Activated CD8-positive, alpha-beta T cell treated with anti-CD3 and anti-CD28 coated beads, Interleukin-2, amount 10 ng/mL, durations not matched to agents 7 days and 5 days (primary cell): ENCODE results near the gene FGFR1OP2. TPM values are rescaled to one million over a fixed set of nuclear protein-coding genes. Genes with fewer than 3 reads are reported as not detected.
A peak's percentile ranks its signal among the peaks of the same experiment; 100 is the strongest.

Experiments
- ATAC-seq: fragments of 150-1000 bp; cut with Tn5 transposase; one replicate; pipeline ENCODE4 v1.10.0; 2021; ENCODE audit warnings: moderate library complexity
- CTCF ChIA-PET: fragments of 350-600 bp; sonication (Branson Sonifier 250); formaldehyde crosslinking; loops from one replicate; lab custom pipeline; 2021; ENCODE audit warnings: antibody characterized with exemption; lab: Charles Lee
- POLR2A ChIA-PET: fragments of 350-600 bp; sonication (Branson Sonifier 250); formaldehyde crosslinking; loops from one replicate; lab custom pipeline; 2021; ENCODE audit warnings: antibody characterized with exemption; lab: Charles Lee
- DNase-seq: peaks from one replicate; pipeline ENCODE4 v3.0.0-alpha.2; 2020
- H3K27ac Mint-ChIP-seq: one replicate; pipeline ENCODE4 v1.8.0; 2021; ENCODE audit warnings: mild to moderate bottlenecking, mixed read lengths
- H3K27me3 Mint-ChIP-seq: one replicate; pipeline ENCODE4 v1.8.0; 2021; ENCODE audit warnings: low read depth, mixed read lengths
- H3K36me3 Mint-ChIP-seq: one replicate; pipeline ENCODE4 v1.8.0; 2021; ENCODE audit warnings: low read depth, mixed read lengths
- H3K4me1 Mint-ChIP-seq: one replicate; pipeline ENCODE4 v1.8.0; 2021; ENCODE audit warnings: low read depth, mixed read lengths
- H3K4me3 Mint-ChIP-seq: one replicate; pipeline ENCODE4 v1.8.0; 2021; ENCODE audit warnings: mild to moderate bottlenecking, mixed read lengths
- H3K9me3 Mint-ChIP-seq: one replicate; pipeline ENCODE4 v1.8.0; 2022; ENCODE audit warnings: mixed read lengths; ENCODE audit not compliant: insufficient read depth
- total RNA-seq, 2 experiments: library from RNA; stranded (reverse); gene quantifications; one replicate each; pipeline ENCODE4 v1.2.3, GENCODE V29; 2021

FGFR1OP2 gene
- total RNA-seq, 2 experiments from 2014 or later: 87.4 to 96.6 TPM

DNA sequence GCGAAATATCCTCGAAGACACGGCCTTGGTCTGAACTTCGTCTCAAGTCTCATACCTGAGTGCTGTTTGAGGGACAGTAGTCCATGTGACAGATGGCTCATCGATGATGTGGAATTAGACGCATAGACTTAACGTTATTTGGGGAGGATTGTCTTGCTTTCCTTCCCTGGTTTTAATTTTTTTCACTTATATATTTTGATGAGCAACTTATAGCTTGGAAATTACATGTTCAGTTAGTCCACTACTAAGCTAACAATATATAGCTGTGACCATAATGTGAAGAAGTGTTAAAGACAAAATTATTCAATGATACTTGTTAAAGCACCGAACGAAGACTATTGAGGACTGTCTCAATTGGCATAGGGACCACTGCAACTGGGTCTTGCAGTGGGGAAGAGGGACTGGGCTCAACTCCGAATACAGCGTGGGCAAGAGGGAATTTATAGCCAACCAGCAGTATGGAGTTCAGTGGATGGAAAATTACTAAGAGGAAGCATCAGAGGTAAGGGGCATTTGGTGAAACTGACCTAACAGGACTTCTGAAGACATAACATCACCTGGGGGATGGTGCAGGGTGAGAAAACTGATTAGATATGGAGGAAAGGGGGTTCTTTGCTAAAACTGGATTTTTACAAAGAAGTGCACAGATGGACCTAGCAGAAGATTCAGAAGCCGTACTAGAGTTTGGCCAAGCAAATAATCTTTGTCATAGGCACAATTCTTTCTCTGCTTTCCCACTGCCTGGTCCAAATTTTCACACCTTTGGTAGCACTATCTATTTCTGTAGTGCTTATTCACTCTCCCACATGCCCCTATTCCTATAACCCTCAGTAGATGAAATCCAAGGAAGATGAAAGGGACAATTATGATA, 76.8 kb downstream of the FGFR1OP2 start:
- Mint-ChIP-seq H3K27ac (peak overlapping the region; percentile 90), H3K9me3 (no peaks in the 10 kb centered on the region), H3K27me3 (no peaks in the 10 kb centered on the region), H3K4me3 (peak overlapping the region; percentile 93), H3K4me1 (peaks cover 51% of the 10 kb centered on the region), H3K36me3 (peaks cover 18% of the 10 kb centered on the region)
- no peak for ATAC-seq
- DNase-seq: no peak
- POLR2A ChIA-PET: interaction anchor here (1.0 to 1.8 kb wide), 3 partner anchors 8 to 291 kb away, joined by 5 to 9 read pairs (median 6); partner anchors contain the start of gene ITPR2
- CTCF ChIA-PET: interaction anchor here (0.7 to 13.2 kb wide), 21 partner anchors 10 to 637 kb away, joined by 3 to 193 read pairs (median 4); partner anchors contain the start of genes ITPR2, MED21 and STK38L

DNA sequence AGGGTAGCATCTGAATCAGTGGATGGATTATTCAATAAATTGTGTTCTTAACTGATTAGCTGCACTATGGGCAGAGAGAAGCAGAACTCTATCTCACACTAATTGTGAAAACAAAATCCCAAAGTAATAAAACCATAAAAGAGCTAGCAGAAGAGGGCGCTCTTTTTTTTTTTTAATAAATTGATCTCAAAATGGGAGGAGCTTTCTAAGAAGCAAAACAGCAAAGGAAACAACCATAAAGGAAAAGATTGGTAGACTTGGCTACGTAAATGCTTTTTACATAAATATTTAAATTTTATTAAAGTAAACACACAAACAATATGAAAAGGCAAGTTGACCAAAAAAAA, 77.4 kb downstream of the FGFR1OP2 start:
- Mint-ChIP-seq H3K36me3 (peaks cover 13% of the 10 kb centered on the region), H3K9me3 (no peaks in the 10 kb centered on the region), H3K27ac (peak overlapping the region; percentile 90), H3K4me3 (peak overlapping the region; percentile 93), H3K4me1 (peaks cover 45% of the 10 kb centered on the region), H3K27me3 (no peaks in the 10 kb centered on the region)
- no peak for ATAC-seq
- ChIA-PET CTCF (interaction anchor here (0.7 to 13.2 kb wide), 18 partner anchors 10 to 637 kb away, joined by 3 to 193 read pairs (median 4); partner anchors contain the start of genes ITPR2 and MED21), POLR2A (interaction anchor here (0.6 to 1.6 kb wide), 2 partner anchors 165 to 291 kb away, joined by 3 to 6 read pairs; no protein-coding TSS in a partner anchor)
- no peak for DNase-seq

Other genes with a start within 250 kb of the FGFR1OP2 start
- 10 to 100 TPM; 33.5 to 34.6 TPM for gene ITPR2, start 105.3 kb upstream of the FGFR1OP2 start, total RNA-seq
- gene INTS13, start 489 bp upstream of the FGFR1OP2 start, total RNA-seq: 10 to 100 TPM; 52.8 to 58.3 TPM
- 10 to 100 TPM; 46.2 to 54.0 TPM for gene TM7SF3, start 75.9 kb downstream of the FGFR1OP2 start, total RNA-seq
- gene MED21, start 84.1 kb downstream of the FGFR1OP2 start, total RNA-seq: 10 to 100 TPM; 43.3 to 45.7 TPM
- not detected for gene C12orf71, start 144.1 kb downstream of the FGFR1OP2 start, total RNA-seq